Measurements from ENCODE around the gene MEAF6. TPM values are rescaled to one million over a fixed set of nuclear protein-coding genes. Genes with fewer than 3 reads are reported as not detected.

MEAF6 gene
- polyA plus RNA-seq, 1 of the 3 experiments (the other 2 are of a cell fraction) = 60.5 TPM

DNA sequence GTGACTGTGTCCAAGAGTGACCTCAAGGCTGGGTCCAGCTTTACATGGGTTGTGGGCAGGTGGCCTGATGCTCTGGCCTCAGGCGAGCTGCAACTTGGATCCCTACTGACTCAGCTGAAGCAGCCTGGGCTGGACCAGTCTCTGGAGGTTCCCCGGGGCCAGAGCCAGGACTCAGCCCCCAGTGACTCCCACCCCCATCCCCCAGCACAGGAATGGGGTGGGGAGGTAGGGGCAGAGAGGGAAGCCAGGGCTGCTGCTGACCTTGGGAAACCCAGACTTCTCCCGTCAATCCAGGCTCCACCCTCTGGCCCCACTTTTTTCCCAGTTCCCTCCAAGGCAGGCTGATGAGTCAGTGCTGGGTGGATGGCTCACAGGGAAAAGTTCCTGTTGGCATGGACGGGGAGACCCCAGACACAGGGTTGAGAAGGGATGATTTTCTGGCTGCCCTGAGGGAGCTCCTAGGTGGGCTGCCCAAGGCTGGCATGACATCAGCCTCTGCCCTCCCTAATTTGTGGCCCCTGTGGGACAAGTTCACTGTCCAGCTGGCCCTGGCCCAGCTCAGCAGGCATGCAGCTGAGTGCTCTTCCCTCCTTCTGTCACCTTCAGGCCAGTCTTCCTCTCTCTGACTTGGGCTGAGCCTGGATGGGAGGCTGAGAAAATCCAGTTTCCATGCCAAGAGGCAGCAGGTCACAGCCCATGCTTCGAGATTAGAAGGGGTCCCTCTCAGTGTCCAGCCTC is 37.9 kb downstream of the MEAF6 start:
- Histone ChIP-seq H2AFZ (ENCODE audit: low read depth) (no peak overlapping the region), H3K4me2 (peak overlapping the region; percentile 96), H4K20me1 (ENCODE audit: insufficient read depth) (no peaks in the 10 kb centered on the region), H3K79me2 (ENCODE audit: insufficient read depth) (peaks cover 74% of the 10 kb centered on the region), H3K4me1 (ENCODE audit: control insufficient read depth in 1 of 2, insufficient read depth in 2 of 2, low read depth in 1 of 2, low read length in 1 of 2) (peaks cover 66 to 67% of the 10 kb centered on the region in 2 experiments), H3K36me3 (replicated peaks in 1 of 2; ENCODE audit: control insufficient read depth in 1 of 2, insufficient read depth in 2 of 2, low read length in 1 of 2) (peaks cover 10 to 27% of the 10 kb centered on the region in 2 experiments), H3F3A (replicated peaks; ENCODE audit: insufficient read depth) (peaks cover 27% of the 10 kb centered on the region), H3K27ac (ENCODE audit: low read depth in 2 of 2, low read length in 1 of 2) (peak overlapping the region; percentile 92 to 96), H3K27me3 (ENCODE audit: insufficient read depth) (no peaks in the 10 kb centered on the region), H3K9ac (peak overlapping the region; percentile 71), H3K9me3 (no peaks in the 10 kb centered on the region), H3K4me3 (ENCODE audit: low read depth in 2 of 2, low read length in 1 of 2) (peak overlapping the region; percentile 82 to 94), H3K9me2 (no peaks in the 10 kb centered on the region)
- DNase-seq = no peak
- ChIA-PET CTCF (interaction anchor here (0.6 to 18.1 kb wide), 8 partner anchors 9 to 960 kb away, joined by 3 to 170 read pairs (median 3); partner anchors contain the start of genes MEAF6 and MTF1), POLR2A (interaction anchor here (0.7 to 3.7 kb wide), 3 partner anchors 8 to 21 kb away, joined by 3 to 16 read pairs (median 6); no protein-coding TSS in a partner anchor)
- WGBS (ENCODE audit: low lambda C conversion rate) = 0% methylated on average over 2 of the region's 5 CpGs
- TF ChIP-seq RXRA (IDR thresholded peaks at IDR 0.05; ENCODE audit: borderline replicate concordance, low read depth) (peak; percentile 65; the same call in 1 of the 2 replicates), TEAD4 (IDR thresholded peaks at IDR 0.05; ENCODE audit: borderline replicate concordance, insufficient read depth) (no peak), POLR2AphosphoS5 (IDR thresholded peaks at IDR 0.05; ENCODE audit: low read depth, low read length) (no peak), ELF1 (IDR thresholded peaks at IDR 0.05) (no peak), NFIC (IDR thresholded peaks at IDR 0.05; ENCODE audit: borderline replicate concordance) (peak; percentile 40; the same call in 1 of the 2 replicates), FOSL2 (IDR thresholded peaks at IDR 0.05; ENCODE audit: borderline replicate concordance, low read depth) (peak; percentile 77), JUND (IDR thresholded peaks at IDR 0.05) (peak; percentile 81), TCF12 (IDR thresholded peaks at IDR 0.05) (peak; percentile 50), MEF2A (IDR thresholded peaks at IDR 0.05; ENCODE audit: borderline replicate concordance, low read depth) (no peak), SIN3A (IDR thresholded peaks at IDR 0.05; ENCODE audit: borderline replicate concordance, low read depth, low read length) (no peak), GABPA (IDR thresholded peaks at IDR 0.05; ENCODE audit: low read depth) (no peak), YY1 (IDR thresholded peaks at IDR 0.05; ENCODE audit: low read depth) (no peak)
- TF ChIP-seq, protein P1, sequence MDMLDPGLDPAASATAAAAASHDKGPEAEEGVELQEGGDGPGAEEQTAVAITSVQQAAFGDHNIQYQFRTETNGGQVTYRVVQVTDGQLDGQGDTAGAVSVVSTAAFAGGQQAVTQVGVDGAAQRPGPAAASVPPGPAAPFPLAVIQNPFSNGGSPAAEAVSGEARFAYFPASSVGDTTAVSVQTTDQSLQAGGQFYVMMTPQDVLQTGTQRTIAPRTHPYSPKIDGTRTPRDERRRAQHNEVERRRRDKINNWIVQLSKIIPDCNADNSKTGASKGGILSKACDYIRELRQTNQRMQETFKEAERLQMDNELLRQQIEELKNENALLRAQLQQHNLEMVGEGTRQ (IDR thresholded peaks at IDR 0.05; ENCODE audit: borderline replicate concordance, low read depth, low read length) = no peak
- TF ChIP-seq, protein P2, sequence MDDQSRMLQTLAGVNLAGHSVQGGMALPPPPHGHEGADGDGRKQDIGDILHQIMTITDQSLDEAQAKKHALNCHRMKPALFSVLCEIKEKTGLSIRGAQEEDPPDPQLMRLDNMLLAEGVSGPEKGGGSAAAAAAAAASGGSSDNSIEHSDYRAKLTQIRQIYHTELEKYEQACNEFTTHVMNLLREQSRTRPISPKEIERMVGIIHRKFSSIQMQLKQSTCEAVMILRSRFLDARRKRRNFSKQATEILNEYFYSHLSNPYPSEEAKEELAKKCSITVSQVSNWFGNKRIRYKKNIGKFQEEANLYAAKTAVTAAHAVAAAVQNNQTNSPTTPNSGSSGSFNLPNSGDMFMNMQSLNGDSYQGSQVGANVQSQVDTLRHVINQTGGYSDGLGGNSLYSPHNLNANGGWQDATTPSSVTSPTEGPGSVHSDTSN (IDR thresholded peaks at IDR 0.05) = peak; percentile 43
- TF ChIP-seq, protein P3, sequence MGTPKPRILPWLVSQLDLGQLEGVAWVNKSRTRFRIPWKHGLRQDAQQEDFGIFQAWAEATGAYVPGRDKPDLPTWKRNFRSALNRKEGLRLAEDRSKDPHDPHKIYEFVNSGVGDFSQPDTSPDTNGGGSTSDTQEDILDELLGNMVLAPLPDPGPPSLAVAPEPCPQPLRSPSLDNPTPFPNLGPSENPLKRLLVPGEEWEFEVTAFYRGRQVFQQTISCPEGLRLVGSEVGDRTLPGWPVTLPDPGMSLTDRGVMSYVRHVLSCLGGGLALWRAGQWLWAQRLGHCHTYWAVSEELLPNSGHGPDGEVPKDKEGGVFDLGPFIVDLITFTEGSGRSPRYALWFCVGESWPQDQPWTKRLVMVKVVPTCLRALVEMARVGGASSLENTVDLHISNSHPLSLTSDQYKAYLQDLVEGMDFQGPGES (IDR thresholded peaks at IDR 0.05; ENCODE audit: low read depth, low read length) = no peak
- TF ChIP-seq, protein P4, sequence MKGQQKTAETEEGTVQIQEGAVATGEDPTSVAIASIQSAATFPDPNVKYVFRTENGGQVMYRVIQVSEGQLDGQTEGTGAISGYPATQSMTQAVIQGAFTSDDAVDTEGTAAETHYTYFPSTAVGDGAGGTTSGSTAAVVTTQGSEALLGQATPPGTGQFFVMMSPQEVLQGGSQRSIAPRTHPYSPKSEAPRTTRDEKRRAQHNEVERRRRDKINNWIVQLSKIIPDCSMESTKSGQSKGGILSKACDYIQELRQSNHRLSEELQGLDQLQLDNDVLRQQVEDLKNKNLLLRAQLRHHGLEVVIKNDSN (IDR thresholded peaks at IDR 0.05; ENCODE audit: borderline replicate concordance, low read depth) = no peak
- TF ChIP-seq, protein P5, sequence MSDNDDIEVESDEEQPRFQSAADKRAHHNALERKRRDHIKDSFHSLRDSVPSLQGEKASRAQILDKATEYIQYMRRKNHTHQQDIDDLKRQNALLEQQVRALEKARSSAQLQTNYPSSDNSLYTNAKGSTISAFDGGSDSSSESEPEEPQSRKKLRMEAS (IDR thresholded peaks at IDR 0.05; ENCODE audit: low read depth) = peak; percentile 55
- TF ChIP-seq, protein P6, sequence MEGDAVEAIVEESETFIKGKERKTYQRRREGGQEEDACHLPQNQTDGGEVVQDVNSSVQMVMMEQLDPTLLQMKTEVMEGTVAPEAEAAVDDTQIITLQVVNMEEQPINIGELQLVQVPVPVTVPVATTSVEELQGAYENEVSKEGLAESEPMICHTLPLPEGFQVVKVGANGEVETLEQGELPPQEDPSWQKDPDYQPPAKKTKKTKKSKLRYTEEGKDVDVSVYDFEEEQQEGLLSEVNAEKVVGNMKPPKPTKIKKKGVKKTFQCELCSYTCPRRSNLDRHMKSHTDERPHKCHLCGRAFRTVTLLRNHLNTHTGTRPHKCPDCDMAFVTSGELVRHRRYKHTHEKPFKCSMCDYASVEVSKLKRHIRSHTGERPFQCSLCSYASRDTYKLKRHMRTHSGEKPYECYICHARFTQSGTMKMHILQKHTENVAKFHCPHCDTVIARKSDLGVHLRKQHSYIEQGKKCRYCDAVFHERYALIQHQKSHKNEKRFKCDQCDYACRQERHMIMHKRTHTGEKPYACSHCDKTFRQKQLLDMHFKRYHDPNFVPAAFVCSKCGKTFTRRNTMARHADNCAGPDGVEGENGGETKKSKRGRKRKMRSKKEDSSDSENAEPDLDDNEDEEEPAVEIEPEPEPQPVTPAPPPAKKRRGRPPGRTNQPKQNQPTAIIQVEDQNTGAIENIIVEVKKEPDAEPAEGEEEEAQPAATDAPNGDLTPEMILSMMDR (IDR thresholded peaks at IDR 0.05) = no peak
- TF ChIP-seq, protein P7, sequence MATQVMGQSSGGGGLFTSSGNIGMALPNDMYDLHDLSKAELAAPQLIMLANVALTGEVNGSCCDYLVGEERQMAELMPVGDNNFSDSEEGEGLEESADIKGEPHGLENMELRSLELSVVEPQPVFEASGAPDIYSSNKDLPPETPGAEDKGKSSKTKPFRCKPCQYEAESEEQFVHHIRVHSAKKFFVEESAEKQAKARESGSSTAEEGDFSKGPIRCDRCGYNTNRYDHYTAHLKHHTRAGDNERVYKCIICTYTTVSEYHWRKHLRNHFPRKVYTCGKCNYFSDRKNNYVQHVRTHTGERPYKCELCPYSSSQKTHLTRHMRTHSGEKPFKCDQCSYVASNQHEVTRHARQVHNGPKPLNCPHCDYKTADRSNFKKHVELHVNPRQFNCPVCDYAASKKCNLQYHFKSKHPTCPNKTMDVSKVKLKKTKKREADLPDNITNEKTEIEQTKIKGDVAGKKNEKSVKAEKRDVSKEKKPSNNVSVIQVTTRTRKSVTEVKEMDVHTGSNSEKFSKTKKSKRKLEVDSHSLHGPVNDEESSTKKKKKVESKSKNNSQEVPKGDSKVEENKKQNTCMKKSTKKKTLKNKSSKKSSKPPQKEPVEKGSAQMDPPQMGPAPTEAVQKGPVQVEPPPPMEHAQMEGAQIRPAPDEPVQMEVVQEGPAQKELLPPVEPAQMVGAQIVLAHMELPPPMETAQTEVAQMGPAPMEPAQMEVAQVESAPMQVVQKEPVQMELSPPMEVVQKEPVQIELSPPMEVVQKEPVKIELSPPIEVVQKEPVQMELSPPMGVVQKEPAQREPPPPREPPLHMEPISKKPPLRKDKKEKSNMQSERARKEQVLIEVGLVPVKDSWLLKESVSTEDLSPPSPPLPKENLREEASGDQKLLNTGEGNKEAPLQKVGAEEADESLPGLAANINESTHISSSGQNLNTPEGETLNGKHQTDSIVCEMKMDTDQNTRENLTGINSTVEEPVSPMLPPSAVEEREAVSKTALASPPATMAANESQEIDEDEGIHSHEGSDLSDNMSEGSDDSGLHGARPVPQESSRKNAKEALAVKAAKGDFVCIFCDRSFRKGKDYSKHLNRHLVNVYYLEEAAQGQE (IDR thresholded peaks at IDR 0.05; ENCODE audit: low read depth, low read length) = no peak

Data from SK-N-SH (cell line).